ENCODE results near the gene SCGB2A2.

Gene SCGB2A2

GRCh38 chr11:62269654-62270278 lies at the start of gene SCGB2A2:
Gene SCGB2A2, plus strand, starts transcription at chr11:62270158. Its CDS starts 59 bp downstream, at chr11:62270217.
- DNase-seq = no peak

- no peak for DNase-seq
Measured at GRCh38 chr11:62221498-62221897, 48.5 kb upstream of the SCGB2A2 start.

DNA sequence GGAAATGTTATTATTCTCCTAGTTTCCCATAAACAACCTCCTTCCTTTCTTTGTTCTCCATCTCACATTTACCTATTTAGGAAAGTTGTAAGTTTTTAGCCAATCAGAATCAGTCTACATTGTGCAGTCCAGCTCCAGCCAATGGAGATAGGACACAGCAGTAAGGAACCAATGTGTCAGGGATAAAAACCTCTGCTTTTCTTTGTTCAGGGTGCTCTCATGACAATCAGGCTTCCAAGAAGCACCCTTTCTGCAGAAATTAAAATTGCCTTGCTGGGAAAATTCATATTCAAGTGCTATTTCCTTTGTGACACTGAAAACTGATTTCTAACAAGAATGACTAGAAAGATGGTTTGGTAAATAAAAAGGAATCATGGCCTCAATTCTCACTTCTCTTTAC lies 46.9 kb upstream of the SCGB2A2 start:
- no peak for DNase-seq

GRCh38 chr11:62233730-62234129 lies 36.2 kb upstream of the SCGB2A2 start:
- no peak for DNase-seq

DNA sequence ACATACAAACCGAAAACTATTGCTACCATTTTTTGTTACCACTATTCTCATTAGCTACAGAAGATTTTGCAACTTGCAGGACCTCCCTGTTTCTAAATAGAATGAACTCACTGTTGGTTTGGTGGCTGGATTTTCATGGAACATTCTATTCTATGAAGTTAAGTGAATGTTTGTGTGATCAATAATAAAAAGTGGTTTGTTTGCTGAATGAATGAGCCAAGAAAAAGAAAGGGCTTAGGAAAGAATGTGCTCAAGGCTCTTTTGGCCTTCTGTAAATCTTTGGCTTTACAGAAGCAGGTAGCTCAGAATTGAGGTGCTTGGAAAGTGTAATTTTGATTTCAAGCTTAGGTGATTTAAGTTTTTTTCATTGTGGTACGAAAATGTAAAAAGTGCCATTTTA lies 33.8 kb upstream of the SCGB2A2 start:
- no peak for DNase-seq

DNA sequence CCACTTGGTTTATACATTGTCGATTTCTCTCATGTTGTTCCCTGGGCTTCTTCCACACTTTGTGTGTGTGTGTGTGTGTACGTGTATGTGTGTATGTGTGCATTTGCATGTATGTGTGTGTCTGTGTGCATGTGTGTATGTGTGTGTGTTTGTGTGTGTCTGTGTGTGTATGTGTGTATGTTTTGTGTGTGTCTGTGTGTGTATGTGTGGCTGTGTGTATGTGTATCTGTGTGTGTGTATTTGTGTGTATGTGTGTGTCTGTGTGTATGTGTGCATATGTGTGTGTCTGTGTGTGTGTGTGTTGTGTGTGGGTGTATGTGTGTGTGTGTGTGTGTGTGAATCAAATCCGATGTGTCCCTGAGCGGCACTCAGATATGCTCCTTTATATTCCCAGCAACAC lies 32.5 kb upstream of the SCGB2A2 start:
- DNase-seq = no peak

DNA sequence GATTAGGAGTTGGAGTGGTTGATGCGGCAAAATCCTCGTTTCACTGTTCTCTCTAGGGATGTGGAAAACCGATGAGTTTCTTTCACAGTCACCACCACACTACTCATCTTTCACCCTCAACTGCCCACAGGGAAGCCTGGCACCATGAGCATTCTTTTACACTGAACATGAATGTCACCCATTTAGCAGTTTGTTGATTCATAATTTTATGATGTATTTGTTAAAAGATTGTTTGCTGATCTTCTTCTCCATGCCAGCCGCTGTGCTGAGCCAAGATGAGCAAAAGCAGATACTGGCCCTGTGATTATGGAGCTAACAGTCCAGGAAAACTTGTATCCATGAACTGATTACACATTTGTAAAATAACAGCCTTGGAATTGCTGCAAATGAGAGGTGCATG lies 31.8 kb upstream of the SCGB2A2 start:
- DNase-seq = no peak

GRCh38 chr11:62241095-62241494 lies 28.9 kb upstream of the SCGB2A2 start:
- DNase-seq = no peak

- DNase-seq = peak in 1 of 2 experiments; percentile 48
Measured at GRCh38 chr11:62242021-62242420, 27.9 kb upstream of the SCGB2A2 start, which contains the start of gene SCGB1D2. Gene SCGB1D2, plus strand, starts transcription at chr11:62242239. Its CDS starts 69 bp downstream, at chr11:62242308.

DNA sequence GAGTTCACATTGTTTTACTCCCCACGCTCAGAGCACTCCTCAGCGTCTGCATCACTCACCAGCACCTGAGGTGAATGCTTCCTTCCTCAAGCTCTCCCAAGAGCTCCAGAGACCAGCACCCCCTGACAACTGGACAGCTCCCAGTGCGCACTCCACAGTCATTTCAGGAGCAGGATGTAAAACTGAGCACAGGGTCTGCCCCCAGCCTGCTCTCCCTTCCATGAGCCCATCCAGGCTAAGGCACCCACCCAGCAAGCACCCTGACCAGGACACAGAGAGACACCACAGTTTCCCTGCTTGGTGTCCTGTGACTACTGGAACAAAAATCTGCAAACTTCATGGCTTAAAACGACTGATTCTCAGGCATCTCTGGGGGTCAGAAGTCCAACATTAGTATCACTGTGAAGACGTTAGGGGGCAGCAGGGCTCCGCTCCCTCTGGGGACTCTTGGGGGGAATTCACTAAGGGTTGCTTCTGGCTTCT lies 24.6 kb upstream of the SCGB2A2 start:
- DNase-seq = no peak

DNA sequence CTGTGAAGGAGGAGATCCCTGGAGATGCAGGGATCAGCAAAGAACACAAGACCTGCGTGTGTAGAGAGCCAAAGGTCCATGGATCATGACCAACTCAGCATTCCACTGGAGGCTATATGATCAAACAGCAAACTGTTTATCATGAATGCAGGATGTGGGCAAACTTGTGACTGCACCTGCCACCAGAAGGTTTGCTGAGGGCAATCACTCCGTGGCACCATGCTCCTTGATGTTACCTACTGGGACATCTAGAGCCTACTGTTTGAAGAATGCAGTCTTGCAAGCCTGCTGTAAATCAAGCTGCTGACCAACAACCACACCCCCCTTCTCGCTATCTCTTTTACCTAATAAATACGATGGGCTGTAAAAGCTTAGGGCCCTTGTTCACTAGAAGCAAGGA lies 18.3 kb upstream of the SCGB2A2 start:
- DNase-seq = no peak

DNA sequence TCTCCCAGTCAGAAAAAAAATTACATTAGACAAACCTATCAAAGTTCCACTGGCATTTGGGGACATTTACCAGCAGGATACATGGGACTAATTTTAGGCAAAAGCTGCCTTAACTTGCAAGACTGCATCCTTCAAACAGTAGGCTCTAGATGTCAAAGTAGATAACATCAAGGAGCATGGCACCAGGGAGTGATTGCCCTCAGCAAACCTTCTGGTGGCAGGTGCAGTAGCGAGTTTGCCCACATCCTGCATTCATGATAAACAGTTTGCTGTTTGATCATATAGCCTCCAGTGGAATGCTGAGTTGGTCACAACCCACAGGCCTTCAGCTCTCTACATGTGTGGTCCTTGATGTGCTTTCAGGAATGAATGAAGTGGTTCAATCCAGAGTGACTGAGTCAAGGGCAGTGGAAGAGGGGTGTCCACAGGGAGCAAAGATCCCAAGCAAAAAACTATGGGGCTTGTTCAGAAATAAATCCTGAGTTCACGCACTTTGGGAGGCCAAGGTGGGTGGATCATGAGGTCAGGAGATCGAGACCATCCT lies 15.9 kb upstream of the SCGB2A2 start:
- no peak for DNase-seq

GRCh38 chr11:62256281-62256680 lies 13.7 kb upstream of the SCGB2A2 start:
- no peak for DNase-seq

GRCh38 chr11:62260261-62260953 lies 9.6 kb upstream of the SCGB2A2 start:
- DNase-seq = no peak

DNA sequence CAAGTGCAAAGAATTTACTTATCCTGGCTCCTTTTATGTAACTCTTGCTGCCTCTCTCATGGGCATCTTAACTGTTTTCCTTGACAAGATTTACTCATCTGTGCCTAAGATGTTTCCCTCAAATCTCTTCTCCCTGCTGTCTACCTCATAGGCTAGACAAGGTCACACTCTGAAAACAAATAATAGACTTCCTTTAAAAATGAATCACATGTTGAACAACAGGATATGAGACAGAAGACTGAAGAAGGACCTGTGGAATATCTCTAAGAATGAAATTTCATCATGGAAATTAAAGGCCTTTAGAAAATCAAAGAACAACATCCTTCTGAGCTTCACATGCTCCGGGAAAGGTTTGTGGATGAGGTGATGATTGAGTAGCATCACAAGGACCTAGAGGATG lies 6.0 kb upstream of the SCGB2A2 start:
- no peak for DNase-seq

GRCh38 chr11:62266558-62266957 lies 3.4 kb upstream of the SCGB2A2 start:
- no peak for DNase-seq

DNA sequence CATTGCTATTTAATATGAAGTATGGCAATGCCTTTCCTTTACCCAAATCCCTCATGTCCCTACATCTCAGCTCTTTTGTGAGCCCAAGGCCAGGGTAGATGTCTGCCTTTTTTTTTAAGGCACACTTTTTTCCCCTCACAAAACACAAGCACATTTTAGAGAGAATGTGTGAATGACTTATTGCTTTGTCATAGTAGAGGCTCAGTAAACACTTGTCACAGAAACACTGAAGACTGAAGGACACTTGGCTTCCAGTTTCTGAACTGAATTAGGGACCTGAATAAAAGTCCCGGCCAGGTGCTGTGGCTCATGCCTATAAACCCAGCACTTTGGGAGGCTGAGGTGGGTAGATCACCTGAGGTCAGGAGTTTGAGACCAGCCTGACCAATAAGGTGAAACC lies 2.9 kb upstream of the SCGB2A2 start:
- no peak for DNase-seq

DNA sequence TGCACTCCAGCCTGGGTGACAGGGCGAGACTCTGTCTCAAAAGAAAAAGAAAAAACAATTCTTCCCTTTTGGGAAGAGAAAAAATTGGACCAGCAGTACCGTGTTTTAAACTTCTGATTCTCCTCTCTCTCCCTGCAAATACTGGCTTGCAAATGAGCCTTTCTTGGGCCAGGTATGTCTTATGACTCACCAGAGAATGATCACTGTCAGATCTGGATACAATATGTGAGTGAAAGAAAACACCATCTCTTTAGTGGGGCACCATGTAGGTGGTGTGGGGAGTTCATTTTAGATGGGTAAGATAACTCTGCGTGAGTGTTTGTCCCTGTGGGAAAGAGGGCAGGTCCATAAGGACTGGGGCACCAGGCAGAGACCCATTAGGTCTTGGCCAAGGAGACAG lies 2.4 kb upstream of the SCGB2A2 start:
- no peak for DNase-seq

DNA sequence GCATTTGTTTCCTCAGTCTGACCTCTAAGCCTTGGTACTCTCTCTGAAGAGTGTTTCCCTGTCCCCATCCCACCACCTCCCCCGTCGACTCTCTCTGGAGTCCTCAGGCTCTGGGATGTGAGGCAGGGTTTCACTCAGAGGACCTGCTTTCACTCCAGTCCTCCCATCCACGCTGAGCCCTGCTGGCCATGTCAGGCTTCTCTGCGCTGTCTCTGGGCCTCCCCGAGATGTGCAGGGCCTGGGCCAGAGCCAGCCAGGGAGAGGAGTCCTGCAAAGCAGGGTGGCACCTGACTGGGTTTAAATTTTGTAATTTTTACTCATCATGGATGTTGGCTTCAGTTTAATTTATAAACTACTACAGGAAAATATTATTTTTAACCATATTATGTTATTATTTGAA lies 3.3 kb downstream of the SCGB2A2 start:
- DNase-seq = no peak

DNA sequence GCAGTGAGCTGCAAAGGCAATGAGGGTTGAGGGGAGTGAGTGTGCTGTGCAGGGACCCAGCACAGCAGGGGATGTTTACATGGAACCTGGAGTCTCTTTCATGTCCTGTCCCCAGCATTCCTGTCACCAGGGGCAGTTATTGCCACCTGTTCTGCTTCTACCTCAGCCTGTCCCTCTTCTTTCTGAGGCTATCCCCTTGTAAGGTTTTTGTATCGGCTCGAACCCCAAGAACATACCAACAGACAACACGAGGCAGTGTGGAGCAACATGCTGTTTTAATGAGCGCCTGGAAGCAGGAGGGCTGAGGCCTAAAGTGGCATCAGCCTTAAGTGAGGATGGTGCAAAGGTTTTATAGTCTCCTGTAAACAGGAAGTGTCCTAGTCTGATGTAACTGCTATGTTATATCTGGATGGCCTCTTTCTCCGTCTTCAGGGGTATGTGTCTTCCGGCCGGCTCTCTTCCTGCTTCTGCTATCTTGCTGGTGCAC lies 3.9 kb downstream of the SCGB2A2 start:
- no peak for DNase-seq

DNA sequence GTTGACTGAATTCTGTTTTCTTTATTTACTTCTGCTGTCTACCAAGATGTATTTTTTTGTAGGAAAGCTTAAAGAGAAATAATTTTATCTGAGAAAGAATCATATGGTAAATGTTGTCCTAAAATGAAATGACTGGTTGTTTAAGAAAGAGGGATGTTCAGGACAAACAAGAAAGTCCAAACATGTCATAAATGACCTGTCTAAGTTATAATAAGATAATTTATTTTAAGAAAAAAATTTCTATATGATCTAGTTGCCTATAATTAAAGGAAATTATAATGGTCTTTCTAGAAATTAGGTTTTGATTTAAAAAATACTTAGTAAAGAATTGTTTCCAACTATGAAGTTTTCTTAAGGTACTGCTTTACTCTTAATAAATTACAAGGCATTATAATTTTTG lies 10.5 kb downstream of the SCGB2A2 start:
- DNase-seq = no peak

GRCh38 chr11:62295504-62295903 lies 25.5 kb downstream of the SCGB2A2 start:
- DNase-seq = no peak

GRCh38 chr11:62298975-62299374 lies 29.0 kb downstream of the SCGB2A2 start, which contains the start of gene SCGB1D4:
Gene SCGB1D4, minus strand, starts transcription at chr11:62299075. Its CDS starts 65 bp downstream, at chr11:62299010.
- DNase-seq = no peak

- DNase-seq = no peak
Measured at GRCh38 chr11:62306227-62306626, 36.3 kb downstream of the SCGB2A2 start.
